22Rv1 (cell line): ENCODE measurements around the gene SH3PXD2A.

Source experiments
- ZFX ChIP-seq: fragments of 450-650 bp; IDR thresholded peaks from 2 replicates; pipeline ENCODE4 v1.6.1; 2017; ENCODE audit warnings: antibody characterized with exemption, borderline replicate concordance
- TF ChIP-seq, protein P1 (sequence below): fragments of 450-650 bp; IDR thresholded peaks from 2 replicates; pipeline ENCODE4 v1.5.1; 2017; ENCODE audit warnings: mild to moderate bottlenecking

DNA sequence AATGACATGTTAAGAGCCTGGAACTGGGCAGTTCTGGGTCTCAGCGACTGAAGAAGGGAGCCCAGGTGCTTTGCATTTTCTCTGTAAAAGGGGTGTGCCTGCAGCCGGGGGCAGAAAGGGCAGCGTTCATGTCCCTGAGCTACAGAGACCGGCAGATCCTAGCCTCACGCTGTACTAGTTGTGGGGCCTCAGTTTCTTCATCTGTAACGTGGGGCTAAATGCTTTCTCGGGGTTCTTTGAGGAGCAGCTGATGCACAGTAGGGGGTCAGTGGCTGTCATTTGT lies 282.2 kb downstream of the SH3PXD2A start:
- TF ChIP-seq, protein P1, sequence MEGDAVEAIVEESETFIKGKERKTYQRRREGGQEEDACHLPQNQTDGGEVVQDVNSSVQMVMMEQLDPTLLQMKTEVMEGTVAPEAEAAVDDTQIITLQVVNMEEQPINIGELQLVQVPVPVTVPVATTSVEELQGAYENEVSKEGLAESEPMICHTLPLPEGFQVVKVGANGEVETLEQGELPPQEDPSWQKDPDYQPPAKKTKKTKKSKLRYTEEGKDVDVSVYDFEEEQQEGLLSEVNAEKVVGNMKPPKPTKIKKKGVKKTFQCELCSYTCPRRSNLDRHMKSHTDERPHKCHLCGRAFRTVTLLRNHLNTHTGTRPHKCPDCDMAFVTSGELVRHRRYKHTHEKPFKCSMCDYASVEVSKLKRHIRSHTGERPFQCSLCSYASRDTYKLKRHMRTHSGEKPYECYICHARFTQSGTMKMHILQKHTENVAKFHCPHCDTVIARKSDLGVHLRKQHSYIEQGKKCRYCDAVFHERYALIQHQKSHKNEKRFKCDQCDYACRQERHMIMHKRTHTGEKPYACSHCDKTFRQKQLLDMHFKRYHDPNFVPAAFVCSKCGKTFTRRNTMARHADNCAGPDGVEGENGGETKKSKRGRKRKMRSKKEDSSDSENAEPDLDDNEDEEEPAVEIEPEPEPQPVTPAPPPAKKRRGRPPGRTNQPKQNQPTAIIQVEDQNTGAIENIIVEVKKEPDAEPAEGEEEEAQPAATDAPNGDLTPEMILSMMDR = no peak
- no peak for TF ChIP-seq ZFX
